ENCODE data around the gene RPL3. TPM values are rescaled to one million over a fixed set of nuclear protein-coding genes. Genes with fewer than 3 reads are reported as not detected.

The RPL3 gene
- total RNA-seq, 1 donor from 2014 or later, result 2,433 TPM

- Mint-ChIP-seq H3K27ac (peak overlapping the region; percentile 76), H3K4me3 (ENCODE audit: low read depth) (no peak overlapping the region), H3K9me3 (ENCODE audit: low read depth) (no peaks in the 10 kb centered on the region), H3K4me1 (ENCODE audit: low read depth) (peaks cover 27% of the 10 kb centered on the region), H3K27me3 (no peaks in the 10 kb centered on the region), H3K36me3 (ENCODE audit: insufficient read depth) (peaks cover 40% of the 10 kb centered on the region)
- no peak for TF ChIP-seq CTCF (IDR thresholded peaks at IDR 0.05; ENCODE audit: unreplicated experiment)
- no peak for DNase-seq (ENCODE audit: low spot score, unreplicated experiment)
Observed at GRCh38 chr22:39312410-39312809, 7.0 kb downstream of the RPL3 start.

DNA sequence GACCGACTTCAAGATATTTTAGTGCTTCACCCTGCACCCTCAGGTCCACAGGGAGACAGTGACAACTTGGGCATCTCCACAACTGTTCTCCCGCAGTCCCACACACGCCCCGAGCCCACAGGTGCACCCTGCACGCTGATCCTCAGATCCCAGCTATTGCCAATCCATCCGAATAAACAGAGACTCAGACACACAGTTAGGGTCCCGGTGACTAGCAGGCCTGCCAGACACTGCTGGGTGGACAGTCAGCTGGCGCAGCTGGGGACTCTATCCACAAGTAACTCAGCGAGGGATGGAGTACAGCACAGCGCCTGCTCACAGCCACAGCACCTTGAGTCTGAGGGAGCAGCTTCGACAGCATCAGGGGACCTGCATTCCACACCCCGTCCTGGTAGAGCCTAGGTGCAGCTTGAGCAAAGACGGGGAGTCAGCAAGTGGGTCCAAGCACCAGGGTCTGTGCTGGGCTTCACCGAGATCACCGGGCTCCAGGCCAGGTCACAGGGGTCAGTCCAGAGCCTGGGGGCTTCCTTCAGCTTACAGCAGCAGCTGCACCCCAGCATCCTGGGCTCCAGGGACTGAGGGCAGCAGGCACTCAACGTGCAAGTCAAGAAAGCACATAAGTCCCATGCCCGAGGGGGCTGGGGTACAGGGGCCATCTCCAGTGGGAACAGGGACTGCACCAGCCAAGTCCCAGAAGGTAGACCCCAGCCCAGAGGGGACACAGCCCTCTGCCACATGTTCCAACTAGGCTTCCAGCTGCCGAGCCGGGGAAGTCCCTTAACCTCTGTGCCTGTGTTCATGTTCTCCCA lies 7.6 kb downstream of the RPL3 start:
- no peaks in the 10 kb centered on the region for H3K27me3 Mint-ChIP-seq
- TF ChIP-seq CTCF (IDR thresholded peaks at IDR 0.05; ENCODE audit: unreplicated experiment), result no peak
- no peaks in the 10 kb centered on the region for H3K9me3 Mint-ChIP-seq (ENCODE audit: low read depth)
- no peak for DNase-seq (ENCODE audit: low spot score, unreplicated experiment)
- peak overlapping the region; percentile 95 for H3K27ac Mint-ChIP-seq
- peaks cover 21% of the 10 kb centered on the region for H3K4me1 Mint-ChIP-seq (ENCODE audit: low read depth)
- H3K36me3 Mint-ChIP-seq (ENCODE audit: insufficient read depth), result peaks cover 35% of the 10 kb centered on the region
- H3K4me3 Mint-ChIP-seq (ENCODE audit: low read depth), result no peak overlapping the region

- no peak for DNase-seq (ENCODE audit: low spot score, unreplicated experiment)
- H3K4me1 Mint-ChIP-seq (ENCODE audit: low read depth), result peaks cover 6% of the 10 kb centered on the region
- no peaks in the 10 kb centered on the region for H3K9me3 Mint-ChIP-seq (ENCODE audit: low read depth)
- no peak for TF ChIP-seq CTCF (IDR thresholded peaks at IDR 0.05; ENCODE audit: unreplicated experiment)
- H3K27ac Mint-ChIP-seq, result peak overlapping the region; percentile 95
- no peaks in the 10 kb centered on the region for H3K27me3 Mint-ChIP-seq
- peaks cover 22% of the 10 kb centered on the region for H3K36me3 Mint-ChIP-seq (ENCODE audit: insufficient read depth)
- H3K4me3 Mint-ChIP-seq (ENCODE audit: low read depth), result no peak overlapping the region
Observed at GRCh38 chr22:39309881-39310714, 9.3 kb downstream of the RPL3 start.

DNA sequence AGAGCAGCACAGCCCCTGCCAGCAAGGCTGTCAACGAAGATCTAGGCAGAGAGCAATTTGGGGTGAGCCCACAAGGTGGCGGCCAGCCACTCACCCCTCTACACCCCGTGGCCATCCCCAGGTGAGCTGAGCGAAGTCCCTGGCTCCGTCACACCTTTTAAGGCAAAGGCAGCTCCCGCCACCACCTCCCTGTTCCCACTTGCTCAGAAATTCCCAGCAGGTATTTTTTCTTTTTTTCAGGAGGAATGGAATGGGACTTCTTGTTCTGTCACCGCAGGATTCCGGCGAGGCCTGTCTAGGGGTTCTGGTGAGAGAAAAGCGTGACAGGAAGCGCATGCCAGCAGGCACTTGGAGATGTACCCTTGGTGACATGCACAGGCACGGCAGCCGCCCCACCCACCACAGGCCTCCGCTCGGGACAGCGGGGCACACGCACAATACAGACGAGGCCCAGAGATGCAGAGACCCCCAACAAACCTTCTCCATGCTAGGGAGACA lies 10.0 kb downstream of the RPL3 start:
- peaks cover 3% of the 10 kb centered on the region for H3K4me1 Mint-ChIP-seq (ENCODE audit: low read depth)
- TF ChIP-seq CTCF (IDR thresholded peaks at IDR 0.05; ENCODE audit: unreplicated experiment), result peak; percentile 16
- H3K27me3 Mint-ChIP-seq, result no peaks in the 10 kb centered on the region
- H3K4me3 Mint-ChIP-seq (ENCODE audit: low read depth), result no peak overlapping the region
- H3K9me3 Mint-ChIP-seq (ENCODE audit: low read depth), result no peaks in the 10 kb centered on the region
- H3K27ac Mint-ChIP-seq, result peak overlapping the region; percentile 62
- peaks cover 21% of the 10 kb centered on the region for H3K36me3 Mint-ChIP-seq (ENCODE audit: insufficient read depth)
- no peak for DNase-seq (ENCODE audit: low spot score, unreplicated experiment)

DNA sequence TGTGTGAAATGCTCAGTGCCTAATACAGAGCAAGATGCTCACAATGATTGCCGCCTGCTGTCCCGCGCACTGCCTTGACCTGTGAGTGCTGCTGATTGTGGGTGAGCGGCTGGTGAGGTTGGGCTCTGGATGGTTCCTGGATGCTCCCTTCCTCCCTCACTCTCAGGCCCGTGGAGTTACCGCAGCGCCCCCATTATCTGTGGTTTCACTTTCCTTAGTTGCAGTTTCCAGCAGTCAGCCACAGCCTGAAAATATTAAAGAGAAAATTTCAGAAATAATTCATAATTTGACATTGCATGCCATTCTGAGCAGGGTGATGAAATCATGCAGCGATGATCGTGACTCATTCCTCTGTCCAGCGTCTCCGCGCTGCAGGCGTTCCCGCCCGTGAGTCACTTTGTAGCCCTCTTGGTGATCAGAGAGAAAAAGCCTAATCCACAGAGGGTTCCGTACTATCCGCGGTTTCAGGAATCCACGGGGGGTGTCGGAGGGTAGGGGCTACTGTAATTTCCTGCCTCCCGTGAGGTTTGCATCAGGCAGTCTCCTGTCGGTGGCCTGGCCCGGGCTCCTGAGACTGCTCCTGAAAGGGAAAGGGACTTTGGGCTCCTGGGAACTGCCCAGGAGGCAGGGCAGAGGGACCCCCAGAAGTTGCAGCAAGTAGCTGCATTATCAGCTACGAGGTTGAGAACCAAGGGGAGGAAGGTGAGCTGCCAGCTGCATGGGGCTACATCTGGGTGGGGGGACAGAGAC lies 10.6 kb downstream of the RPL3 start:
- Mint-ChIP-seq H3K9me3 (ENCODE audit: low read depth) (no peaks in the 10 kb centered on the region), H3K27me3 (no peaks in the 10 kb centered on the region), H3K4me1 (ENCODE audit: low read depth) (peaks cover 2% of the 10 kb centered on the region), H3K4me3 (ENCODE audit: low read depth) (no peak overlapping the region), H3K36me3 (ENCODE audit: insufficient read depth) (peaks cover 18% of the 10 kb centered on the region), H3K27ac (no peak overlapping the region)
- TF ChIP-seq CTCF (IDR thresholded peaks at IDR 0.05; ENCODE audit: unreplicated experiment), result no peak
- no peak for DNase-seq (ENCODE audit: low spot score, unreplicated experiment)

All from progenitor cell of endocrine pancreas (in vitro differentiated cells).